ENCODE results near the gene SDK1.
"Not testable (repeated sequence)": the region's sequence is repeated elsewhere in the genome, so short reads cannot be mapped to it uniquely, and the experiment has no call there.

The SDK1 gene

DNA sequence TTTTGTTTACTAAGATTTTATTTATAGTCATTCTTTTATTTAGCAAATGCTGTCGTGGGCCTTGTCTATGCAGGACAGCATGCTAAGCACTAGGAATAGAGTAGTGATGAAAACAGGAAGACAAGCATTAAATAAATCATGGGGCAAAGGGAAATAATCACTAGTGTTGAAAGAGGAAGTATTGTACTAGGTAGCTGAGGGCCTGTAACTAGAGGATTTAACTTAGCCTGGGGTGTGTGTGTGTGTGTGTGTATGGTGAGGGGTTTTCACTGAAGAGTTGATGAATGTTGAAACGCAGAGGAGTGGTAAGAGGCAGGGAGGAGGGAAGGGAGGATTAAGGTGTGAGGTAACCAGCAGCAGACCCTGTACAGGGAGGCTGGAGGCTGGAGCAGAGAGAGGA, 446.4 kb downstream of the SDK1 start:
- no peak for DNase-seq

DNA sequence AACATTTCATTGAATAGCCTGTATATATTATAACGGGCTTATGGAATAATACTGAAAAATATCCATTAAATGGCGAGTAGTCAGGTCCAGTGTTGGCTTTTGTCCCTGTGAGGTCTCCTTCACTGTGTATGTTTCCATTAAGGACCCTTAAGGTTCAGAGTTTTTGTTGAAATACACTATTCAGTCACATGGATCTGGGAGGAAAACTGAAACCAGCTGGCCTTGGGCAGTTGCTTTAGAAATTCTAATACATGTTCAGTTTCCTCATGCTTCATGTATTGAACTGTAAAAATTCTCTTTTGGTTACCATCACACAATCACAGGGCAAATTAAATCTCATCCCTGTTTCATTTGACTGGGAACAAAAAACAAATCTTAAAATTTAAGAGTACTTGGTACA, 447.3 kb downstream of the SDK1 start:
- no peak for DNase-seq

DNA sequence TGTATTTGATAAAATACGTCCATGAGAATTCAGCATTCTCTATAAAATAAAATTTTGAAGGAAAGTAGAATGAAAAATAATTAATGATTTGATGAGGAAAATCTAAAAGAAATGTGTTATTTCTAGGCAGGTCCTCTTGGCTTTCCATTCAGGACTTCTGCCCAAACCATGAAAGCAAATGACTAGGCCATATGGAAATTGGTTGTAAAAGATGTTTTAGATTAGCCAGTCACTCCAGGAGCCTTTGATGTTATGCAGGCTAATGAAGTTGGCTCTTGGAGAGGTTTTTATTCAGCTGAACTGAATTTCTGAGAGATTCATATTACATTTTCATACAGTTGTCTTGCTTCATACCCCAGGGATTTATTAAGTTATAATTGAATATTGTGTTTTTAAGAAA, 452.8 kb downstream of the SDK1 start:
- DNase-seq, result no peak

DNA sequence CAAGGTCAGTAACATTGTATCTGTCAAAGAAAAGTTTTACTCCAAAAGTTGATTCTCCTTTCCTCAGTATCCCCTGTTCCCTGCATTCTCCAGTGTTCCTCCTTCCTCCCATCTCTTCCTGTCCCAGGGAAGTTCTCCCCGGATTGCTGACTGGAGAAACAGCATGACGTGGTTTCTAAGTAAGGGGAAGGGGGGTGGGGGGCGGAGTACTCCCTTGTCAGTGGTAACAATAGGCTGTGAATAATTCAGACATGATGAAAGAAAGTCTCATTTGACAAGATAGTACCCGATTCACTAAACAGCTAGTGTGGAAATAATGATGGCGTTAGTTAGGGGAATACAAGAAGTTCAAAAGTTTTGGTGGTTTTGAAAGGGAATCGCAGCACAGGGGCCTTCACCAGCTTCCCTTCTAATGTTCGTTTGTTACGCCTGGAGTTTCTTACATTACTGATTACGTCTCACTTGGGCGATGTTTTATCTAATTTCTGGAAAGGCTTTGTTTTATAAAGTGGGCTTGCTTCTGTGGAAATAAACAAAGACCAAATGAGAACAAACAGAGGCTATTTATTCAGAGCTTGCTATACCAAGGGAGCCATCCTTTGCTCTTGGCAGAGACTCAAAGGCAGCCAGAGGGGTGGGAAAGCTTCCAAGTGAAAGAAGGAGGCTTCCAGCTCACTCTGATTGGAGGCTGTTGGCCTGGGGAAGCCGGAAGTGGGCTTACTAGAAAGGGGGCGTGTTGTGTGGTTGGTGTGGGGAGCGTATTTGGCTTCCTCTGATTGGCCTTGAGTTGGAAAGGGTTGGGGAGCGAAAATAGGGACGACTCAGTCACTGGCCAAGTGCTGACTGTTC, 453.7 kb downstream of the SDK1 start:
- DNase-seq, result no peak

DNA sequence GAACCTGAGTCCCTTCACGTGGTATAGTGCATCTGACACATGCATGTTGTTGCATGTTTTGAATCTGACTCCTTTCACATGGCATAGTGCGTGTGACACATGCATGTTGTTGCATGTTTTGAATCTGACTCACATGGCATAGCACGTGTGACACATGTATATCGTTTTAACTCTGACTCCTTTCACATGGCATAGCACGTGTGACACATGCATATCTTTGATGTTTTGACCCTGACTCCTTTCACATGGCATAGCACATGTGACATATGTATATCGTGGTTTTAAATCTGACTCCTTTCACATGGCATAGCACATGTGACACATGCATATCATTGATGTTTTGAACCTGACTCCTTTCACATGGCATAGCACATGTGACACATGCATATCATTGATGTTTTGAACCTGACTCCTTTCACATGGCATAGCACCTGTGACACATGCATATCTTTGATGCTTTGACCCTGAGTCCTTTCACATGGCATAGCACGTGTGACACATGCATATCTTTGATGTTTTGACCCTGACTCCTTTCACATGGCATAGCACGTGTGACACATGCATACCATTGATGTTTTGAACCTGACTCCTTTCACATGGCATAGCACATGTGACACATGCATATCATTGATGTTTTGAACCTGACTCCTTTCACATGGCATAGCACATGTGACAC, 454.9 kb downstream of the SDK1 start:
- not testable (repeated sequence) for DNase-seq

DNA sequence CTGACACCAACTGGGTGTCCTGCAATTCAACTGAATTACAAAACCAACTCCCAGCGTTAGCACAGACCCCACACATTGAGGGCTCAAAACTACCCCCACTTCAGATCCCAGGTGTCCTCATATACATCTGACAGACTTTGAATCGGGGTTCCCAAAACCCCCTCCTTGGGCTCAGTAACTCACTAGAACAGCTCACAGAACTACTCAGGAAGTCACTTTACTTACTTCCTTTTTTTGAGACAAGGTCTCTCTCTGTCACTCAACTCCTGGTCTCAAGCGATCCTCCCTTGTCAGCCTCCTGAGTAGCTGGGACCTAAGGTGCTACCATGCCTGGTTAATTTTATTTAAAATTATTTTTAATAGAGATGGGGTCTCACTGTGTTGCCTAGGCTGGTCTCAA, 456.0 kb downstream of the SDK1 start:
- no peak for DNase-seq

DNA sequence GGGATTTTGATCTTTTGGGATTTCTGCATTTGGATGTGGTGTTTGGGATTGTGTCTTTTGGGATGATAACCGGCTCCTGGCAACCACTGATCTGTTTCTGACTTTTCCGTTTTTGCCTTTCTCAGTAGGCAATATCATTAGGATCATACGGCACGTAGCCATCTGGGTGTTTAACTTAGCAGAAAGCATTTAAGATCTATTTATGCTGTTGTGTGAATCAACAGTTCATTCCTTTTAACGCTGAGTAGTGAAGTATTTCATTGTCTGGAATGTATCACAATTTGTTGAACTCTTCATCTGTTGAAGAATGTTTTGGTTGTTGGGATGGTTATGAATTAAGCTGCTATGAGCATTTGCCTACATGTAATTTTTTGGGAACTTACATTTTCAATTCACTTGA, 459.6 kb downstream of the SDK1 start:
- no peak for DNase-seq

DNA sequence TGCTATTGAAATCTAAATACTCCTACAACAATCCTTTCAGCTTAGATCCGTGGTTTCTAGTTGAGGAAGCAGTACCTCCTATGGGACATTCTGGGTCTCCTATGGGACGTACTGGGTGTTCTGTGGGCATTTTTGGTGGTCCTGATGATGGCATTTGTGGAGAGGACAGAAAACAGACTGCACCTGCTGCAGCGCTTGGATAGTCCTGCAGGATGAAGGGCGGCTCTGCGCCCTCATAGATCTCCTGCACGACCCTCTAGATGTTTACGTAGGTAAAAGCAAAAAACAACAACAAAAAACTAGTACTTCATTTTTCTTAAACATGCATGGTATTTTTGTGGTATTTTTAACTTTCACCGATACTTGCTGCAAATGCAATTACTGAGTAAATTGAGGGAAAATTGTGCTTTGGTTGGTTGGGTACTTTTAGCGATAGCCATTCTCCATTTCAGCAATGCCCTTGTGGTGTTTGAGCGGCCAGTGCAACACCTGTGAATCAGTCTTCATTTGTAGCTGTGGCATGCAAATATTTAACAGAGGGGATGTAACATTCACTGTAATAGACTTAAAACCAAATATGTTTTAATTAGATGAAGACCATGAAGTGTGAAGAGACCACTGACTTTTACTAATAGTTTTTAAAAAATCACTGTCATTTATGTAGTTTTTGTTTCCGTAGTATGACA, 461.2 kb downstream of the SDK1 start:
- DNase-seq, result no peak

DNA sequence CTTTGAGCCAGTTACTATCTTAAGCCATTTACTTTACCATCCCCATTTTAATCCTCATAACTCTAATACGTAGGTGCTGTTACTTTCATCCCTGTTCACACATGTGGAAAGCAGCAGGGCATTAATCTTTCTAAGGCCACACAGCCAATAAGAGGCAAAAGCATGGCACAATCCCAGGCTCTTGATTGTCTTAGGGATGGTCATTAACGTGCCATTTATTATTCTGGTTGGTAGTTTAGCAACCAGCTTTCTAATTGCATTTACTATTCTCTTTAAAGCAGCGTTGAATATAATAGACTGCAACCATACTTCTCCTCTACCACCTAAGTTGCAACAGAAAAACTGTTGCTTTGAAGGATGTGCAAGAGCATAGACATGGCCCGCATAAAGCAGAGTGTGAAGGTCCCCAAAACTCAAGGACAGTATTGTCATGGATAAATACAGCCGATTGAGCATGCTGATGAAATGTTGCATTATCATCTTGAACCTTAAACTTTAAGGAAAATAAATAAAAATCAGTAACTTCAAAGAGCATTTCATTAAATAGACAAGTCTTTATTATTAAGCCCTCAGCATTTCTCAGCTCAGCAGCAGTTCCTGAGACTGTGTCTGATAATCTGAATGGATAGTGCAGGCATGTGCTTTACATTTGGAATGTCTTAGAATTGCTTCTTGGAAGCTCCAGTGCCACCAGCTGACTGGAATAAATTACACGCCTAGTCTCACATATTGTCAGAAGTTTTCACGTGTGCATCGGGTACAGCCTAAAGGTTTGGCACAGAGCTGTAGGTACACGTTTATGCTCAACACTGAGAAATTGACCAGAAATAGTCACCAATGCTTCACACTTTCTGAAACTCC, 467.1 kb downstream of the SDK1 start:
- no peak for DNase-seq

DNA sequence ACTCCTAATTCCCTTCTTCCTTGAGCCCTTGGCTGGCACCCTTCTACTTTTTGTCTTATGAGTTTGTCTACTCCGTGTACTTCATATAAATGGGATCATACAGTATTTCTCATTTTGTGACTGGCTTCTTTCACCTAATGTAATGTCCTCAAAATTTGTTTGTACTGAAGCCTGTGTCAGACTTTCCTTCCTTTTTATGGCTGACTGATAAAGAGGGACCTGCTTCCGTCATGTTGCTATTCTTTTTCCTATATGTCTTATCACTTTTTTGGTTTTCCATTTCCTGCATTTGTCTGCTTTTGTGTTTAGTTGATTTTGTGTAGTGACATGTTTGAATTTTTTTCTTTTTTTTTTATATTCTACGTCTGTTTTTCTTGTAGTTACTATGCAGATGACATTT, 470.9 kb downstream of the SDK1 start:
- no peak for DNase-seq

DNA sequence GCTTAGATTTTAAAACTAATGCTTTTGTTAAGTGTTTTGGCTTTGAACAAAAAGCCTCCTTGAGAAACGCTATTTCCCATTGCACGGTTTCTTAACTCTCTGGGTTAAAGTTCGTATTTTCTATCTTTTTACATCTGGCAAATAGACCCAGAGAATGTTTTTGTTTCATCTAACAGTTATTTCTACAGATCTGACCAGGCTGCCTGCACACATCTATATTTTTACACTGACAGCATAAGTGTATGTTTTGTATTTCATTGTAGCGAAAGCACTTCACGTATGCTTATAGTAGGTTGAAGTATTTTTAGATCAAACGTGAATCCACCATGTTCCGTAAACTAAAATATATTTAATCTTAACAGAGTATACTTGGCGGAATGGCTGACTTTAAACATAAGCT, 477.3 kb downstream of the SDK1 start:
- DNase-seq, result no peak

DNA sequence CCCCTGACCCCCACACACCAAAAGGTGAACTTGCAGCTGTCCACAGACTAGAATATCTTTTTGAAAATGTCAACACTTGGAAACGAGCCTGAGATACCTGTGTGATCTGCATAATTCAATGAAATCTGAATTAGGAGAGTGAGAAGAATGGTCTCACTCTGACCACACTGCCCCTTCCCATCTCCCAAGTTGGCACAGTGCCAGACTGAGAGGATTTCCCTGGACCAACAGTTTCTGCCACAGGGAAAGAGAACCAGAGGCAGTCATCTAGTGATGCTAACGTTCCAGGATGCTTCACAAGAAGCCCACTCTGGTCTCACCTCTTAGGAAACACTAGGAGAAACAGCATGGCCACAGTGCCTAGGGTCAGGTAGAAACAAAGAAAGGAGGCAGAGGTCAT, 479.0 kb downstream of the SDK1 start:
- DNase-seq, result no peak

DNA sequence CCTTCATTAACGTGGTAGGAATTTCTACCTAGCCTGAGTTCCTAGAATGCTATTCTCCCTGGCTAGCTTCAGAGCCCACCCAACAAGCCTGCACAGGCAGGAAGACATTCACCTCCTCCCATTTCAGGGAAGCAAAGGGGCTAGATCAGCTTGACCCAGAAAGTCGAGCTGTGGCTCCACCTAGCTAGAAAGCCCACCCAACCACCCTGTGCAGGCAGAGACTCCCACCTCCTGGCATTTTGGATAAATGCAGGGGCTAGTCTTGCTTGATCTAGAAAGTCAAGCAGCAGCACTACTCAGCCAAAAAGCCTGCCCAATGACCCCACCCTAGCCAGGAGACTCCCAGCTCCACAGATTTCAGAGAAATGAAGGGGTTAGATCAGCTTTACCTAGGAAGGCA, 479.5 kb downstream of the SDK1 start:
- DNase-seq, result no peak

DNA sequence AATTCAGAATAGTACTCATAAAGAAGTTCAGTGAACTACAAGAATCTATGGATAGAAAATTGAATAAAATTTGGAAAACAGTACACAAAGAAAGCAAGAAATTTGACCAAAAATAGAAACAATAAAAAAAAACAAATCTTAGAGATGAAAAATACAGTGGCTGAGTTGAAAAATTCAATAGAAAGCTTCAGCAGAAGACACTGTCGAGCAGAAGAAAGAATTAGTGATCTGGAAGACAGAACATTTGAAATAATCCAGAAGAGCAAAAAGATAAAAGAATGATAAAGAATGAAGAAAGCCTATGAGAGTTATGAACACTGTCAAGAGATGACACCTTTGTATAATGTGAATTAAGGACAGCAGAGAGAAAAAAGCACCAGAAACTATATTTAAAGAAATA, 480.6 kb downstream of the SDK1 start:
- DNase-seq, result no peak

DNA sequence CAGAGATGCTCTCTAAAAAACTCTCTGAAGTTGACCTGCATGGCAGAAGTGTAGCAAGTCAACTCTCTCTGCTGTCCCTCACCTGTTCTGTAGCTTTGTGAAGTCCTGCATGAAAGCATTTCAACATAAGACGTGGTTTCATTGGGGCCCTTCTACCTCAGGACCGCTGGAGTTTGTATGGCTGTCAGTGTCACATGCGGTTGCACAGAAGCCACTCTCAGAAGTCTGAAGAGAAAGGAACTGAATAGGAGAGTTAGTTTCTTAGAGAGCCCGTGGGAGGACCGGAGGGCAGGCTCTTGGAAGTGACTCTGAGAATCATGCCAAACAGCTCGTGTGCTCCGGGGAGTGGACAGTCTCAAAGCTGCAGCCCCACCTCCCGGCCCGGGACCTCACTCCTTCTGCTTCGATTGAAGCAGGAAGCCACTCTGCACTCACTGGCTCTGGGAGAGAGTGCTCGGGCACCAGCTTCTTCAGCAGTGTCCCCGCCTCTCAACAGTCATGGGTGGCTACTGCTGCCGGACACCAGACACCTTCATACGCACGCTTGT, 486.7 kb downstream of the SDK1 start:
- DNase-seq, result no peak

DNA sequence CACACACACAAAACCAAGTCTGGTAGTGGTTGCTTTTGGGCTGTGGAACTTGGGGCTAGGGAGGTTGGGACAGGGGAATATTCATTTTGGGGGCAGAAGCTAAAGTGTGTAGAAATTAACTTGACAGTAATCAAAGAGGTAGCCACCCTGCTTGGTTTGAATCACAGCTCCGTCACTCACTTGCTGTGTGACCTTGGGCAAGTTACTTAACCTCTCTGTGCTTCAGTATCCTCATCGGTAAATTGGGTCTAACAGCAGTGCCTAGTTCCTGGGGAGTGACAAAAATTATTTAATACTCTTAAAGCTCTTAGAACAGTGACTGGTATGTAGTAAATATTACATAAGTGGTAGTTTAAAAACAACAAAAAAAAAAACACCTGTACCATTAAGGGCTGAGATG, 489.8 kb downstream of the SDK1 start:
- no peak for DNase-seq

DNA sequence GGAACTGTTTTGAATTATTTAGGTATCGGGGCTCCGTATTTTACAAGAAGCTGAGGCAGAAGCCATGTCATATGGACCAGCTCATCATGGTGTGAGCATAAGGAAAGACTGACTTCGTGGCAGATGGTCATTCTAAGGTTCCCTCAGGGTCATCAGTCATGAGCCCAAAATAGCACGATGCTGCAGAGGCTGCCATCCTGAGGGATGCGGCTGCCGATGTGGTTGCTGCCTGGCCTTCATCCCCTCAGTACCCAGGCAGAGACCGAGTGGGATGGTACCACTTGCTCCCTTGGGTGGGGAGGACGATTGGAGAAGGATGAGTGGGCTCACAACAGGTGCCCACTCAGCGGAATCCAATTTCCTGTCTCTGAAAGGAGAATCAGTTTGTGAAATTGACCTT, 490.3 kb downstream of the SDK1 start:
- DNase-seq, result no peak

DNA sequence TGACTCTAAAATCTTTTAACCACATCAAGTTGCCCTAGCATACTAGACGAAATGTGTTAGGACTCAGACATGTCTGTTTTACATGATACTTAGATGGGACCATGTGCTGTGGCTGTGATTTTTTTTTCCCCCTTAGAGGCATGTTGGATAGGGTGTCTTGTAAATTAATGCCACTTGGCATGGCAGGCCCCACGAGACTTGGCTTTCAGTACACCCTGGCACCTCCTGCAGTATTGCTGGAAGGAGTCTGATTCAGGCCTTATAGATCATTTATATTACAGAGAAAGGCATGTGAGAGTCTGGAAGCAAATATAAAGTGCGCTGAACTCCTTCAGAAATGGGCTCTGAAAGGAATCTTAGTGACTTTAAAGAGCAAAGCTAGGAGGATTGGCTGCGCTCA, 494.1 kb downstream of the SDK1 start:
- DNase-seq, result no peak

DNA sequence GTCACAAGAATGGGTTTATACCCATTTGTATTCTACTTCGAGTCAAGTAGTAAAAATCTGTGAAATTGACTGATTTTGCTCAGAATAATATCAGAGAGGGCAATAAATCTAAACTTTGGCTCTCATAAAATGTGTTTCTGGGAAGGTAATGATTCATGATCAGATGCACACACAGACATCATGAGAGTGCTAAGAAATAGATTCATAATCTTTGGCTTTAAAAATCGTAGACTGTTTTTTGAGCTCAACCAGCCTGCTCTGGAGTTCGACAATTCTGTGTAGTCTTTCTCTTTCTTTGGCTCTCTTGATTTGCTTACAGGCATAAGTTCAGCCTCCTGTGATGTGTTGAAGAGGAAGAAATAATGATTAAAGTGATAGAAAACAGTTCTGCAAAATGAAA, 494.7 kb downstream of the SDK1 start:
- DNase-seq, result no peak

DNA sequence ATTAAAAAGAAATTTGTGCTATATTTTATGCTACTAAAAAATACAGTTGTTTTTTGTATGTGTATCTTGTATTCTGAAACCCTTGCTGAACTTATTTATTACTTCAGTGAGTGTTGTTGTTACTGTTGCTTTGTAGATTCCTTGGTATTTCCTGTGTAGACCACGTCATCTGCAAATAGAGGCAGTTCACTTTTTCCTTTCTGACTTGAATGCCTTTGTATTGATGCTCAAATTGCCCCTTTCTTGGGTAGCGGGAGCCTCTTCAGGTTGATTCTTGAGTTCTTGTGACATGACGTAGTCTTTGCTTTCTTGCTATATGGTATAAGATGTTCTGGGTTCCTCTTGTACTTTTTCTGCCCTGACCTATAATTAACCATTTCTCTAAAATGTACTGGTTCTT, 504.1 kb downstream of the SDK1 start:
- no peak for DNase-seq

DNA sequence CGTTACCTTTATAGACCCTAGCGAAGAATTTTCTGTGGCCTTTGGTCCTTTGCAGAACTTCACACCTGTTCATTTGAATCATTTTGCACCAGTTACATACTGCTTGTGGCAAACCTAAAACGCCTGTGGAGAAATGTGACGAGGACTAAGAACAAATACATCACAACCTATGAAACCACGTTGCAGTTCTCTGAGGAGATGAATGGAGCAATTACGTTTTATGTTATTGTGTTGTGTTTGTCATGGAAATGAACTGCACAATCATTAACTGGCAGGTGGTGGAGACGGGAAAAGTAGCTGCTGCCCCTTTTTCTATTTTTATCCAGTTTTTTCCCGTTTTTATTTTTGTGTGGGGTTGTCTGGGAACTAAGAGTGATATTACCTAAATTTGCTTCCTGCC, 505.5 kb downstream of the SDK1 start:
- no peak for DNase-seq

DNA sequence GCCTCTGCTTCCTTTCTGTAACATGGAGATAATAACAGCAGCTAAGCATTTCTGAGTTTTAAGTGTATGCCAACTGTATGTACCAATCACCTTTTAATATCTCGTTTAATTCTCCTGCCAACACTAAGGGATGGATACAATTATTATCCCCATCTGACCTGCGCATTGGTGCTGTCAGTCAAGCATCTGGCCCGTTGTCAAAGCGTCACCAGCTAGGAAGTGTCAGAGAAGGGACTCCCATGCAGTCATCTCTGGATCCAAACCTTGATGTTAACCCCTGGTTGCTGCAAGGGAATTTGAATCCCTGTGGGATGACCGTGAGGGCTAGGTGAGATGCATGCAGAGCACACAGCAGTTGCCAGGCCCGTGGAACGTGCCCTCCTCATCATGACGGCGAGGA, 506.8 kb downstream of the SDK1 start:
- DNase-seq, result no peak

DNA sequence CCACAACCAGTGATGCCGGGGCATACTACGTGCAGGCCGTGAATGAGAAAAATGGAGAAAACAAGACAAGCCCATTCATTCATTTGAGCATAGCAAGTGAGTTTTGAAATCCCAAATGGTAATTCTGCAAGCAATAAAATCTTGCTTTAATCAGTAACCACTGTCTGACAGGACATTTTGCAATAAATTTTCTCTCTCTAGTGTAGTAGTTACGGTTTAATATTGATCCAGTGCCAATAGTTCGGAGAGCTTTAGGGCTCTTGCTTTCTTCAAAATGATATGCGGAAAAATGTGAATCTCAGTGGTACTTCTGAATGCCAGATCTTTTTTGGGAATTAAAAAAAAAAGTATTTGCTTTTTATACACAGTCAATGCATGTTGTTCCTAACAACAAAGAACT, 520.4 kb downstream of the SDK1 start:
- DNase-seq, result no peak

All from cerebellar nuclear complex (tissue), 1 donor.